ENCODE measurements around the gene C10orf90.

The C10orf90 gene

DNA sequence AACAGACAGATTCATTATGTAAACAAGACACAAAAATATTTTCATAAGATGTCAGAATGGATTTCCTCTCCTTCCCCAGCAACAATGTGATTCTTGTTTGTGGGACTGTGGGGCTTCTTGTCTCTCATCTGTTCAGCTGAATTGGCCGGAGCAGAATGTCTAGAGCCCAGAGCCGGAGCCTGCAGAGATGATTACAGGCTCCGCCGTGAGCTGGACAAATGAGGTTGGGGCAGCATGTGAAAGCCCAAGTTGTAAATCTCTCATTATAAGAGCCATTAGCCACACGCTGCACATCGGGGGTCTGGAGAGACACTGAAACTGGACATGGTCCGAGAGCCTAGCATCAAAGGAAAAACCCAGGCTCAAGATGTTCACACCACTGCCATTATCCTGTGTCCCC, 145.2 kb downstream of the C10orf90 start:
- Histone ChIP-seq H3K9me2 (ENCODE audit: low read depth, low read length) (no peaks in the 10 kb centered on the region), H3K9ac (ENCODE audit: low read length) (no peak overlapping the region), H3K4me2 (ENCODE audit: low read length) (no peak overlapping the region), H3K79me2 (ENCODE audit: insufficient read depth, low read length) (no peaks in the 10 kb centered on the region), H3K27me3 (ENCODE audit: insufficient read depth, low read length) (no peaks in the 10 kb centered on the region), H3K9me3 (ENCODE audit: low read length) (no peaks in the 10 kb centered on the region), H3K4me3 (ENCODE audit: low read depth, low read length, poor library complexity, severe bottlenecking) (no peak overlapping the region), H3K4me1 (ENCODE audit: insufficient read depth, low read length, severe bottlenecking) (no peaks in the 10 kb centered on the region), H3K36me3 (ENCODE audit: insufficient read depth, low read length) (no peaks in the 10 kb centered on the region), H2AFZ (ENCODE audit: low read length) (no peak overlapping the region), H3K27ac (ENCODE audit: low read depth, low read length, poor library complexity, severe bottlenecking) (no peak overlapping the region), H3F3A (ENCODE audit: insufficient read depth, low read length) (no peaks in the 10 kb centered on the region), H4K20me1 (ENCODE audit: insufficient read depth, low read length) (no peaks in the 10 kb centered on the region)
- TF ChIP-seq, protein P1, sequence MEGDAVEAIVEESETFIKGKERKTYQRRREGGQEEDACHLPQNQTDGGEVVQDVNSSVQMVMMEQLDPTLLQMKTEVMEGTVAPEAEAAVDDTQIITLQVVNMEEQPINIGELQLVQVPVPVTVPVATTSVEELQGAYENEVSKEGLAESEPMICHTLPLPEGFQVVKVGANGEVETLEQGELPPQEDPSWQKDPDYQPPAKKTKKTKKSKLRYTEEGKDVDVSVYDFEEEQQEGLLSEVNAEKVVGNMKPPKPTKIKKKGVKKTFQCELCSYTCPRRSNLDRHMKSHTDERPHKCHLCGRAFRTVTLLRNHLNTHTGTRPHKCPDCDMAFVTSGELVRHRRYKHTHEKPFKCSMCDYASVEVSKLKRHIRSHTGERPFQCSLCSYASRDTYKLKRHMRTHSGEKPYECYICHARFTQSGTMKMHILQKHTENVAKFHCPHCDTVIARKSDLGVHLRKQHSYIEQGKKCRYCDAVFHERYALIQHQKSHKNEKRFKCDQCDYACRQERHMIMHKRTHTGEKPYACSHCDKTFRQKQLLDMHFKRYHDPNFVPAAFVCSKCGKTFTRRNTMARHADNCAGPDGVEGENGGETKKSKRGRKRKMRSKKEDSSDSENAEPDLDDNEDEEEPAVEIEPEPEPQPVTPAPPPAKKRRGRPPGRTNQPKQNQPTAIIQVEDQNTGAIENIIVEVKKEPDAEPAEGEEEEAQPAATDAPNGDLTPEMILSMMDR (IDR thresholded peaks at IDR 0.05; ENCODE audit: low read length): no peak
- no peak for TF ChIP-seq EZH2 (IDR thresholded peaks at IDR 0.05; ENCODE audit: borderline replicate concordance, low read length)

DNA sequence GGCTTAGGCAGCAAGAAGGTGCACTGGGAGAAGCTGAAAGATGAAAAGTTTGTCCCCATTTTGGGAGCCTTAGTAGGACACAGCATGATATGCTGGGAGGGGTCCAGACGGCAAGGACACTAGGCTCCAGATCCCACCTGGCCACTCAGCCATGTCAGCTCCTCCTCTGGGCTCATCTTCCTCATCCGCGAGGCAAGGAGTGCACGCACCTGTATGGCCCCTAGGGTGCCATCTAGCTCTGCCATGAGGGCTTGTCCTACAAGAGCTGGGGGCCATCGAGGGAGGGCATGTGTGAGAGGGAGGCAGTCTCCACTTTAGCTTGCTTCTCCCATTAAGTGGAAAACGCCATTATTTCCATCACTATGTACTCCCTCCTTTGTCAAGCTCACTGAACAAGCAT, 146.0 kb downstream of the C10orf90 start:
- Histone ChIP-seq H3K9me3 (ENCODE audit: low read length) (no peaks in the 10 kb centered on the region), H3F3A (ENCODE audit: insufficient read depth, low read length) (no peaks in the 10 kb centered on the region), H3K27ac (ENCODE audit: low read depth, low read length, poor library complexity, severe bottlenecking) (no peak overlapping the region), H3K9me2 (ENCODE audit: low read depth, low read length) (no peaks in the 10 kb centered on the region), H3K4me1 (ENCODE audit: insufficient read depth, low read length, severe bottlenecking) (no peaks in the 10 kb centered on the region), H3K36me3 (ENCODE audit: insufficient read depth, low read length) (no peaks in the 10 kb centered on the region), H3K4me2 (ENCODE audit: low read length) (no peak overlapping the region), H3K9ac (ENCODE audit: low read length) (no peak overlapping the region), H2AFZ (ENCODE audit: low read length) (no peak overlapping the region), H3K27me3 (ENCODE audit: insufficient read depth, low read length) (no peaks in the 10 kb centered on the region), H4K20me1 (ENCODE audit: insufficient read depth, low read length) (no peaks in the 10 kb centered on the region), H3K4me3 (ENCODE audit: low read depth, low read length, poor library complexity, severe bottlenecking) (no peak overlapping the region), H3K79me2 (ENCODE audit: insufficient read depth, low read length) (no peaks in the 10 kb centered on the region)
- TF ChIP-seq, protein P1 (IDR thresholded peaks at IDR 0.05; ENCODE audit: low read length): no peak
- TF ChIP-seq EZH2 (IDR thresholded peaks at IDR 0.05; ENCODE audit: borderline replicate concordance, low read length): no peak

DNA sequence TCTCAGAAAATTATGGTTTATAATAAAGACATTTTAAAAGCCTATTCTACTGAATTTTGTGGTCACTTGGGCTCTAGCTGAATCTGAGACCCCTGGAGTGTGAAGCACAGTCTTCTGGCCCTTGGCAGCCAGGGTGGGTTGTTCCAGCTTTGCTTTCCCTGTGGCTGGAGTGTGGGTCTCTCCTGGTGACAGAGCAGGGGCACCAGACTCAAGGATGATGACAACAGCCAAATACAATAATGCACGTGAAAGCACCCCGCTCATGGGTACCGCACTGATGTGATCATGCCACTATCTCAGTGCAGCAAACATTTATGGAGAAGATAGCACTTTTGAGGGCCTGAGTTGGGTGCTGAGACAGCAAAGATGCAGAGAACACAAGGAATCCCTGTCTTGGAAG, 147.4 kb downstream of the C10orf90 start:
- Histone ChIP-seq H3K4me1 (ENCODE audit: insufficient read depth, low read length, severe bottlenecking) (no peaks in the 10 kb centered on the region), H3K9ac (ENCODE audit: low read length) (no peak overlapping the region), H4K20me1 (ENCODE audit: insufficient read depth, low read length) (no peaks in the 10 kb centered on the region), H3K27me3 (ENCODE audit: insufficient read depth, low read length) (no peaks in the 10 kb centered on the region), H2AFZ (ENCODE audit: low read length) (no peak overlapping the region), H3K9me3 (ENCODE audit: low read length) (no peaks in the 10 kb centered on the region), H3K79me2 (ENCODE audit: insufficient read depth, low read length) (no peaks in the 10 kb centered on the region), H3K36me3 (ENCODE audit: insufficient read depth, low read length) (no peaks in the 10 kb centered on the region), H3K4me3 (ENCODE audit: low read depth, low read length, poor library complexity, severe bottlenecking) (no peak overlapping the region), H3K27ac (ENCODE audit: low read depth, low read length, poor library complexity, severe bottlenecking) (no peak overlapping the region), H3K9me2 (ENCODE audit: low read depth, low read length) (no peaks in the 10 kb centered on the region), H3K4me2 (ENCODE audit: low read length) (no peak overlapping the region), H3F3A (ENCODE audit: insufficient read depth, low read length) (no peaks in the 10 kb centered on the region)
- no peak for TF ChIP-seq EZH2 (IDR thresholded peaks at IDR 0.05; ENCODE audit: borderline replicate concordance, low read length)
- TF ChIP-seq, protein P1 (IDR thresholded peaks at IDR 0.05; ENCODE audit: low read length): no peak
